Tibial nerve (tissue), 4 donors: Measurements from ENCODE around the gene EDN1.

Source experiments
- CTCF ChIP-seq, 5 experiments: fragments of 200-600 bp in 3 of 5; fragments of 450-650 bp in 2 of 5; sonication (generic) in 3 of 5; IDR thresholded peaks; one replicate each; pipeline ENCODE4 v1.5.1; 2016 to 2019; ENCODE audit warnings: antibody characterized with exemption in 5 of 5, mild to moderate bottlenecking in 3 of 5, moderate library complexity in 2 of 5
- EP300 ChIP-seq, 2 donors: sonication (generic); formaldehyde crosslinking; IDR thresholded peaks; one replicate each; pipeline ENCODE4 v1.6.1; 2017; ENCODE audit warnings: antibody characterized with exemption in 2 of 2, mild to moderate bottlenecking in 1 of 2
- POLR2A ChIP-seq, 2 donors: fragments of 450-650 bp; IDR thresholded peaks; one replicate each; pipeline ENCODE4 v1.6.1; 2017; ENCODE audit warnings: antibody characterized with exemption in 2 of 2, mild to moderate bottlenecking in 2 of 2, moderate library complexity in 2 of 2

- TF ChIP-seq POLR2A (IDR thresholded peaks at IDR 0.05) (no peak), CTCF (IDR thresholded peaks at IDR 0.05) (no peak), EP300 (IDR thresholded peaks at IDR 0.05) (no peak)
These were observed 19.5 kb upstream of the EDN1 start for GRCh38 chr6:12270551-12271230.
